Measurements from ENCODE around the gene PRKX. TPM values are rescaled to one million over a fixed set of nuclear protein-coding genes. Genes with fewer than 3 reads are reported as not detected.
"Not testable (repeated sequence)": the region's sequence is repeated elsewhere in the genome, so short reads cannot be mapped to it uniquely, and the experiment has no call there.

Gene PRKX
- total RNA-seq, 2 donors from 2014 or later = 32.4 to 38.2 TPM

GRCh38 chrX:3636803-3637202 is 76.6 kb downstream of the PRKX start:
- no peaks in the 10 kb centered on the region for H3K4me1 ChIP-seq
- no peaks in the 10 kb centered on the region for H3K27me3 ChIP-seq
- intact Hi-C loops (cut with DNase I) = loop anchor here (5.0 to 10.0 kb wide), 2 partner anchors 520 to 762 kb away; no protein-coding TSS in a partner anchor
- DNase-seq = no peak
- H3K9ac ChIP-seq (ENCODE audit: low read depth in 2 of 2, low read length in 2 of 2) = no peak overlapping the region
- no peaks in the 10 kb centered on the region for H3K9me3 ChIP-seq
- TF ChIP-seq CTCF (IDR thresholded peaks at IDR 0.05) = no peak
- H3K4me3 ChIP-seq = no peak overlapping the region
- H3K27ac ChIP-seq = no peak overlapping the region
- H3K36me3 ChIP-seq = no peaks in the 10 kb centered on the region

DNA sequence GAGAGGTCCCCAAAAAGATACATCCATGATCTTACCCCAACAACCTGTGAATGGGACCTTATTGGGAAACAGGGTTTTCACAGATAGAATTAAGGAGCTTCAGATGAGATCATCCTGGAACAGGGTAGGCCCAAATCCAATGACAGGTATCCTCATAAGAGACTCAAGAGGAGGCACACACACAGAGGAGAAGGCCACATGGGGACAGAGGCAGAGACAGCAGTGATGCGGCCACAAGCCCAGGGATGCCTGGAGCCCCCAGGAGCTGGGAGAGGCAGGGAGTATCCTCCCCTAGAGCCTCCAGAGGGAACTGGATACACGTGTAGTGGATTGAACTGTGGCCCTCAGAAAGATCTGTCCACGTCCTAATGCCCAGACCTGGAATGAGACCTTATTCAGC is 82.3 kb downstream of the PRKX start:
- Histone ChIP-seq H3K27me3 (no peaks in the 10 kb centered on the region), H3K9ac (ENCODE audit: low read depth in 2 of 2, low read length in 2 of 2) (no peak overlapping the region), H3K4me1 (no peaks in the 10 kb centered on the region), H3K9me3 (no peaks in the 10 kb centered on the region), H3K36me3 (no peaks in the 10 kb centered on the region), H3K27ac (no peak overlapping the region), H3K4me3 (no peak overlapping the region)
- no peak for DNase-seq
- TF ChIP-seq CTCF (IDR thresholded peaks at IDR 0.05) = no peak
- intact Hi-C loops (cut with DNase I) = loop anchor here (10.0 kb wide), 1 partner anchor 756 kb away; no protein-coding TSS in a partner anchor

GRCh38 chrX:3627594-3627993 is 85.9 kb downstream of the PRKX start:
- DNase-seq = no peak
- TF ChIP-seq CTCF (IDR thresholded peaks at IDR 0.05) = no peak
- Histone ChIP-seq H3K27me3 (no peaks in the 10 kb centered on the region), H3K36me3 (no peaks in the 10 kb centered on the region), H3K4me3 (no peak overlapping the region), H3K27ac (no peak overlapping the region), H3K4me1 (no peaks in the 10 kb centered on the region), H3K9me3 (no peaks in the 10 kb centered on the region), H3K9ac (ENCODE audit: low read depth in 2 of 2, low read length in 2 of 2) (no peak overlapping the region)
- intact Hi-C loops (cut with DNase I) = no loop called here

DNA sequence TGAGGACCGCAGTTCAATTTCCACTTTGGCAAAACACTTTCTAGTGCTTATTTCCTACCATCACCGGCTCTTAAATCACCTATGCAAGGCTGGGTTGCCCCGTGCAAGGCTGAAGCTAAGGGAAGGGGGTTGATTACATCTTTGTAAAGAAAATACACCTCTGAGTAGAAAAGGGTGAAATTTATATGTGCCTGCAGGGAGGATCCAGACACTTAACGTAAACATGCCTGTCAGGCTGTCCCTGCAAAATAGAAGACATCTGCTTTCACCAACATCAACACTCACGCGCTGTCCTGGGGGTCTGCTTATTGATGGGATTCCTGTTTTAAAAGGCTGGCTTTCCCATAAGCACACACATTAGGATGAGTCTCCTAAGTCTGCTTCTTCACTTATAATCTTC is 92.0 kb downstream of the PRKX start:
- H3K36me3 ChIP-seq = no peaks in the 10 kb centered on the region
- H3K9me3 ChIP-seq = no peaks in the 10 kb centered on the region
- no peak for TF ChIP-seq CTCF (IDR thresholded peaks at IDR 0.05)
- H3K9ac ChIP-seq (ENCODE audit: low read depth in 2 of 2, low read length in 2 of 2) = no peak overlapping the region
- no peak for DNase-seq
- H3K4me1 ChIP-seq = no peaks in the 10 kb centered on the region
- no peak overlapping the region for H3K4me3 ChIP-seq
- H3K27ac ChIP-seq = no peak overlapping the region
- intact Hi-C loops (cut with DNase I) = no loop called here
- no peaks in the 10 kb centered on the region for H3K27me3 ChIP-seq

DNA sequence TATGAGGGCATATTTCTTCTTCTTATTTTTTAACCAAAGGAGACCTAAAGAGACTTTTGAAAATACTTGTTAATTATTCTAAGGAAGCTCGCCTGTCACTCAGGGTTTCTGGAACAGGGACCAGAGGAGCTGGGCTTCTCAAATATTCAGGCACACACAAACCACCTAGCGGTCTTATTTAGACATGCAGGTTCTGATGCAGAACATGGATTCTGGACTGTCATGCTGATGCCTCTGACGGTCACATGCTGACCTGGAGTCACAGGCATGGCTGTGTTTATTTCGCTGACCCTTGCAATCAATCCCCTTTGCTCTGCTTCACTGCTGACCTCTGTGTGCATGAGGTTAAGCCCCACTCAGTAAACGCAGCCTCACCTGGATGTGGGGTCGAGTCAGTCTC is 101.7 kb downstream of the PRKX start:
- H3K27ac ChIP-seq; H3K9me3 ChIP-seq; H3K4me3 ChIP-seq; H3K9ac ChIP-seq (ENCODE audit: low read depth in 2 of 2, low read length in 2 of 2); H3K27me3 ChIP-seq; DNase-seq; H3K36me3 ChIP-seq; H3K4me1 ChIP-seq; intact Hi-C loops (cut with DNase I): not testable (repeated sequence)

DNA sequence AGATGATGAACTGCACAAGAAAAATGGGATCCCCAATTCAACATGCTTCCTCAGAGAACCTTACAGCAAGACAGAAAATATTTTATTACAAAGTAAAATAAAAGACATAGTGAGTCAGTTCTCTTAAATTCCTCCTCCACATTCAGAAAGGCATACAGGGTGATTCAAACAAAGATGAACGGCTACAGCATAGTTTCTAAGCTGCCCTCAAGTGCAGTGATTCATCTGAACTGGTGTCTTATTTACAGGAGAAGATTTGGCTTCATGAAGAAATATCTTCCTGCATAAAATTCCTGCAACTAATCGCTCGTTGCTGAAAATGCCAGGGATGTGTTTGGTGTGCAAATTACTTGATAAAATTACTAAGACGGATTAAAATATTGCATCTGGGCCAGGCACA is 103.6 kb downstream of the PRKX start:
- intact Hi-C loops (cut with DNase I) = no loop called here
- Histone ChIP-seq H3K4me3 (no peak overlapping the region), H3K9ac (ENCODE audit: low read depth in 2 of 2, low read length in 2 of 2) (no peak overlapping the region), H3K4me1 (no peaks in the 10 kb centered on the region), H3K9me3 (no peaks in the 10 kb centered on the region), H3K27ac (no peak overlapping the region), H3K36me3 (no peaks in the 10 kb centered on the region), H3K27me3 (no peaks in the 10 kb centered on the region)
- DNase-seq = no peak
- TF ChIP-seq CTCF (IDR thresholded peaks at IDR 0.05) = no peak
